Measurements from ENCODE around the gene ARMC2.

GRCh38 chr6:108982154-108983113, 134.2 kb downstream of the ARMC2 start:
- no peak for TF ChIP-seq ZNF274 (IDR thresholded peaks at IDR 0.05; ENCODE audit: low read depth, low read length)
- no peak for TF ChIP-seq SUZ12 (IDR thresholded peaks at IDR 0.05; ENCODE audit: extremely low read depth, insufficient read depth, insufficient read length)

Measured in NT2/D1 (cell line).